ENCODE results near the gene CWC27. TPM values are rescaled to one million over a fixed set of nuclear protein-coding genes. Genes with fewer than 3 reads are reported as not detected.
A peak's percentile ranks its signal among the peaks of the same experiment; 100 is the strongest.

CWC27 gene
- total and polyA plus RNA-seq, 9 of the 15 experiments (the other 6 are each of a cell fraction or from before 2014, with no cell fraction given) = 19.7 to 49.3 (median 38.3) TPM

DNA sequence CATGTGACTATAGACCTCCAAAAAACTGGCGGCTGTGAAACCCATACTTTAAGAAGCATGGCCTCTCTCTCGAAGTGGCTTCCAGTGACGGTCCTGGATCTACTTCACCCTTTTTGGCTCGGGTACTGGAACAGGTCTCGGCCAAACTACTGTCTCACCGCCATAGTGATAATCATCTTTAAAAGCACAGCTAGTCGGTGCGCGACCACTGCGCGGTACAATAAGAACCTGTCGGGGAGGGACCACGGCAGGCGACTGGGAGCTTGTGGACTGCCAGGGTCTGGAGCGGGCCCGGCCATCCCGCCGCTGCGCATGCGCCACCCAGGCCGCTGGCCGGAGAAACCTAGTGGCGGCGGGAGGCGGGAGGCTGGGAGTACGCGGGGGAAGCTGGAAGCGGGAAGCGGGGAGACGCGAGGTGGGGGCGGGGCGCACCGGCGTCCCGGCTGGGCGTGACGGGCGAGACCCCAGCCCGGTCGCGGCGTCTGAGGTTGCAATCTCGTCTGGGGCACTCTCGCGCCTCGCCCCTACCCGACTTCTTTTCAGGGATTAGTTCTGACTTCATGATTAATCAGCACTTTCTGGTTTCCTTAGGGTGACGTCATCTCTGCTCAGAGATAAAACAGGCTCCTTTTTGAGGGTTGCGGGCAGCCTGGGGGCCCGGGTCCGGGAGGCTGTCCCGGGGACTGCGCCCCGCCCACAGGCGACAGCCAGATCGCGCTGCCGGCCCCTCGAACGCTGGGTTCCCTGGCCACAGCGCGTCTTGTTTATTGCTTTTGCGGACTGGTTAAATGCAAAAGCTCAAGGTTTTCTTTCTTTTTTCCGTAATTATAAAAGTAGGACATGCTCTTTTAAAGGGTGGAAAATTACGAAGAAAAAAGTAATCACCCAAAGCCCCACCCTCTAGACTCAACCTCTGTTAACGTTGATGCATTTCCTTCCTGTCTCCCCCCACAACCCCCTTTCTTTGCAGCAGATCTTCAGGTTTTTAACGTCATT is 266.8 kb downstream of the CWC27 start (continued):
- TF ChIP-seq ATF1 (CRISPR knock-in tag; IDR thresholded peaks at IDR 0.05) = peak; percentile 48; the same call in 1 of the 2 replicates
- peak; percentile 98 for TF ChIP-seq ATF1 (tag; IDR thresholded peaks at IDR 0.05)
- peak; percentile 64; the same call in 1 of the 2 replicates for TF ChIP-seq SMAD3 (CRISPR knock-in tag; conservative IDR thresholded peaks at IDR 0.05)
- TF ChIP-seq, protein P1, sequence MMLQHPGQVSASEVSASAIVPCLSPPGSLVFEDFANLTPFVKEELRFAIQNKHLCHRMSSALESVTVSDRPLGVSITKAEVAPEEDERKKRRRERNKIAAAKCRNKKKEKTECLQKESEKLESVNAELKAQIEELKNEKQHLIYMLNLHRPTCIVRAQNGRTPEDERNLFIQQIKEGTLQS (IDR thresholded peaks at IDR 0.05) = peak; percentile 100
- TF ChIP-seq, protein P1 (CRISPR knock-in tag; conservative IDR thresholded peaks at IDR 0.05) = peak; percentile 91
- TF ChIP-seq ZBTB17 (CRISPR knock-in tag; IDR thresholded peaks at IDR 0.05) = peak; percentile 70
- TF ChIP-seq BACH1 (tag; IDR thresholded peaks at IDR 0.05) = peak; percentile 90; the same call in 1 of the 2 replicates
- TF ChIP-seq CCNT2 (IDR thresholded peaks at IDR 0.05; ENCODE audit: borderline replicate concordance, extremely low read depth, insufficient read length, low read depth, low read length) = peak; percentile 91
- TF ChIP-seq ZKSCAN3 (CRISPR knock-in tag; IDR thresholded peaks at IDR 0.05) = no peak
- no peak for TF ChIP-seq NCOA6 (IDR thresholded peaks at IDR 0.05)
- 0 out of 2 replicates have a peak, but pooled peaks have one; percentile 60 for TF ChIP-seq HIVEP1 (CRISPR knock-in tag; IDR thresholded peaks at IDR 0.05)
- 0 out of 2 replicates have a peak, but pooled peaks have one; percentile 24 for TF ChIP-seq RUNX1 (IDR thresholded peaks at IDR 0.05; ENCODE audit: low read depth)
- TF ChIP-seq, protein P2, sequence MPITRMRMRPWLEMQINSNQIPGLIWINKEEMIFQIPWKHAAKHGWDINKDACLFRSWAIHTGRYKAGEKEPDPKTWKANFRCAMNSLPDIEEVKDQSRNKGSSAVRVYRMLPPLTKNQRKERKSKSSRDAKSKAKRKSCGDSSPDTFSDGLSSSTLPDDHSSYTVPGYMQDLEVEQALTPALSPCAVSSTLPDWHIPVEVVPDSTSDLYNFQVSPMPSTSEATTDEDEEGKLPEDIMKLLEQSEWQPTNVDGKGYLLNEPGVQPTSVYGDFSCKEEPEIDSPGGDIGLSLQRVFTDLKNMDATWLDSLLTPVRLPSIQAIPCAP (CRISPR knock-in tag; IDR thresholded peaks at IDR 0.05; ENCODE audit: borderline replicate concordance) = no peak
- TF ChIP-seq MLX (CRISPR knock-in tag; conservative IDR thresholded peaks at IDR 0.05) = no peak
- peak; percentile 89 for TF ChIP-seq ZNF175 (CRISPR knock-in tag; IDR thresholded peaks at IDR 0.05; ENCODE audit: low read depth)
- TF ChIP-seq TBP (optimal IDR thresholded peaks at IDR 0.05; ENCODE audit: low read depth, low read length) = peak; percentile 51
- TF ChIP-seq, protein P3, sequence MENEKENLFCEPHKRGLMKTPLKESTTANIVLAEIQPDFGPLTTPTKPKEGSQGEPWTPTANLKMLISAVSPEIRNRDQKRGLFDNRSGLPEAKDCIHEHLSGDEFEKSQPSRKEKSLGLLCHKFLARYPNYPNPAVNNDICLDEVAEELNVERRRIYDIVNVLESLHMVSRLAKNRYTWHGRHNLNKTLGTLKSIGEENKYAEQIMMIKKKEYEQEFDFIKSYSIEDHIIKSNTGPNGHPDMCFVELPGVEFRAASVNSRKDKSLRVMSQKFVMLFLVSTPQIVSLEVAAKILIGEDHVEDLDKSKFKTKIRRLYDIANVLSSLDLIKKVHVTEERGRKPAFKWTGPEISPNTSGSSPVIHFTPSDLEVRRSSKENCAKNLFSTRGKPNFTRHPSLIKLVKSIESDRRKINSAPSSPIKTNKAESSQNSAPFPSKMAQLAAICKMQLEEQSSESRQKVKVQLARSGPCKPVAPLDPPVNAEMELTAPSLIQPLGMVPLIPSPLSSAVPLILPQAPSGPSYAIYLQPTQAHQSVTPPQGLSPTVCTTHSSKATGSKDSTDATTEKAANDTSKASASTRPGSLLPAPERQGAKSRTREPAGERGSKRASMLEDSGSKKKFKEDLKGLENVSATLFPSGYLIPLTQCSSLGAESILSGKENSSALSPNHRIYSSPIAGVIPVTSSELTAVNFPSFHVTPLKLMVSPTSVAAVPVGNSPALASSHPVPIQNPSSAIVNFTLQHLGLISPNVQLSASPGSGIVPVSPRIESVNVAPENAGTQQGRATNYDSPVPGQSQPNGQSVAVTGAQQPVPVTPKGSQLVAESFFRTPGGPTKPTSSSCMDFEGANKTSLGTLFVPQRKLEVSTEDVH (IDR thresholded peaks at IDR 0.05; ENCODE audit: low read depth, partially characterized antibody) = peak; percentile 39
- TF ChIP-seq NCOA2 (IDR thresholded peaks at IDR 0.05; ENCODE audit: partially characterized antibody in 2 of 2) = no peak
- peak; percentile 29 for TF ChIP-seq KDM5B (IDR thresholded peaks at IDR 0.05; ENCODE audit: insufficient replicate concordance, low read depth, low read length)
- no peak for TF ChIP-seq BCOR (IDR thresholded peaks at IDR 0.05)
- TF ChIP-seq MAFG (tag; conservative IDR thresholded peaks at IDR 0.05) = peak; percentile 97

All from K562 (cell line).